ENCODE results near the gene MMS22L.

GRCh38 chr6:97322226-97322625 is 39.2 kb upstream of the MMS22L start:
- TF ChIP-seq POLR2AphosphoS5 (IDR thresholded peaks at IDR 0.05; ENCODE audit: low read depth, low read length) (no peak), ZSCAN20 (CRISPR knock-in tag; IDR thresholded peaks at IDR 0.05; ENCODE audit: borderline replicate concordance) (no peak)

All from HepG2 (cell line).